GM18861 (cell line): ENCODE results near the gene PLEKHH3.
"Not testable (repeated sequence)": the region's sequence is repeated elsewhere in the genome, so short reads cannot be mapped to it uniquely, and the experiment has no call there.

Experiments
- ATAC-seq: cut with Tn5 transposase; IDR thresholded peaks from one replicate; pipeline ENCODE4 v1.9.1; 2021; ENCODE audit not compliant: unreplicated experiment

Gene PLEKHH3

GRCh38 chr17:42672038-42672437, 4.8 kb downstream of the PLEKHH3 start:
- ATAC-seq: no peak

DNA sequence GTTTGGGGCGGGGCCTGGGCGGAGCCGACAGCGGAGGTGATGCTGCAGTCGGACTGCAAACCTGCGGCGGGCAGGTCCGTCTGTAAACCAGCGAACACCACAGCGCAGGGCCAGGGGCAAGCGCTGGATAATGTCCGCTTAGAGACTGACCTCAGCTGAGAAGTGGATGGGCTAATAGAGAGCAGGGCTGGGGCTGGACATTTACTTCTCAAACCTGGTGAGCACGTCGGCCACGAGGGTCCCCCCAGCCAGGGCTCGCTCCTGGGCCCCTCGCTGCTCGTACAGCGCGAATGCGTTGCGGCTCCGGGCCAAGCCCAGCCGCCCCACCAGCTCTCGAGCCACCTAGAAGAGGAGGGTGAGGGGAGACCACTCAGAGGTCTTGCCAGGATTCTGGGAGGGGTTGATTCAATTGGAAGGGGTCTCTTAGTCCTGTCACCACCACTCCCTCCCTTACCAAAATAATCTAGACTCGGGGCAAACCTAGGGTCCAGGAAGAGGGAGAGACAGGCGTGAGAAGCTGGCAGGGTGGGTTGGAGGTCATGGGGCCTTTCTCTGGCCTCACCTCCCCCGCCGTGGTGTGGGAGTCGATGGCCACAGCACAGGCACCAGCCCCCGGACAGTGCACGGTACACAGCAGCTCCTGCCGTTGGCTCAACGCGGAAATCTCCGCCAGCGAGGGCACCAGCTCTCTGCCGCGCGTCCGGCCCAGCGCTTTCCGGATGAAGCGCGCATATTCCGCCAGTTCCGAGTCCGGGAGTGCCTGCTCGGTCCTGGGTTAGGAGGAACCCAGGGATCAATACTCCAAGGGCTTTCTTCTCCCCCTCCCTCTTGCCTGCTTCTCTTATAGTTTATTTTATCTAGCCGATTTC, 5.8 kb downstream of the PLEKHH3 start:
- no peak for ATAC-seq

DNA sequence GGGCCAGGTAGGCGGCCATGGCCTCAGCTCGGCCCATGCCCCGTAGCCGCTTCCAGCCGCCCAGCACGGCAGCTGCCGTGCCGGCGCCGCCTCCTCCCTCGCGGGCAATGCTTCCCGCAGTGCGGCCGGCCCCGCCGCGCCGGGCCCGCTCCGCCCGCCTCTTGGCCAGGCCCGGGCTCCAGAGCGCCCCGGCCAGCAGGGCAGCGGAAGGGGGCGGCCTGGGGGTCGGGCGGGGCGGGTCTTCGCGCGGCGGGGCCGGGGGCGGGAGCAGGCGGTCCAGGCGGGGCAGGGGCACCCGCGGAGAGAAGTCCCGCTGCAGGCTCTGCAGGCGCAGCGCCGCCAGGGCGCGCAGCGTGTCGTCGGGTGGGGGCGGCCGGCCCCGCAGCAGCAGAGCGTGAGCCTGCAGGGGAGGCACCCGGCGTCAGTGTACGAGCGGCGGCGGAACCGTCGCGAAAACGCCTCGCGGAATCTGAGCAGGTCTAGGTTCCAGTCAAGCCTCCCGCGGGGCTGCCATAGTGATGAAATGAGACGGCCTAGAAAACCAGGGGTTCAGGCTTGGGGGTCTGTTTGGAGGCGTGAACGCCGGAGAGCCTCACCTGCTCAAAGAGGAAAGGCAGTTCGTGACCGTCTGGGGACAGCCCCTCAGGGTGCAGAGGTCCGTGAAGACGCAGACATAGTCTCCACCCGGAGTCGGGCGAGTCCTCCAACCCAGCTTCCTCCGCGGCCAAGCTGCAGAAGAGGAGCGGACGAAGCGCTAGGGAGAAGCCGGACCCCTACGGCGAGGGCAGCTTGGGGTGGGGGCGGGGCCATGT, 6.6 kb downstream of the PLEKHH3 start:
- ATAC-seq: no peak

GRCh38 chr17:42669705-42669976, 7.2 kb downstream of the PLEKHH3 start:
- no peak for ATAC-seq

DNA sequence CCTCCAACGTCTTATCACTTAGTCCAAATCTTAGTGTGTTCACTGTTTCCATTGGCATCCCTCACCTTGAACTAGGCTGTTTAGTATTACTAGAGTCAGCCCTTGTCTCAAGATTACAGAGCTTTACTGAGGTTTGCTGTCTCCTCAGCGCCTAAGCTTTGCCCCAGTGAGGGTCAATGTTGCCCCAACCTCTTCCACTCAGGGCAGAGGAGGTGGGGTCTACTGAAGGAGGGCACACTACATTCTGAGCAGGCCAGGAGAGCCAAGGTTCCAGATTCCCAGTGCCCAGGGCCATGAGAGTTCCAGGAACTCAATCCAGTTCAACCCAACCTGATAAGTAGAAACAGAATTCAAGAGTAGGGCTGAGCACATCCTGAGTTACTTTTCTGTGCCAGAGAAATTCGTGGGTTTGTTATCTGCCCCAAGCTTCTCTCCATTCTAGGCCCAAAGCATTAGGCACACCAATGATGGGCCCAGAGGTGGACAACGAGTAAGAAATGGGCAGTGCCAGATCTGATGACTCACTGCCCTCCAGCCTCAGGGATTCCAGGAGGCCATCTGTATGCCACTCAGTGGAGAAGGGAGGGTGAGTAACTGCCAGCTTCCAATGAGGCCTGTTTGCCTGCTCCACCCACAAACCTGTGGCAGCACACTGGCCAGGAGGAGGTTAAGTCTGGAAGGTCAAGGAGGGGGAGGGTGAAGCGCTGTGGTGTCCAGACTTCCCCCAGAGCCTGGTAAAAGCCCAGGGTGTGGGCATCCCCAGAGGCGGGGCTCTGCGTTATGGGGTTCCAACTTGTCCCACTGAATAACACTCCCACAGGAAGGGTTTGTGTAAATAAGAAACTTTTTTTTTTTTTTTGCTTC, 9.5 kb downstream of the PLEKHH3 start:
- ATAC-seq: no peak

- ATAC-seq: not testable (repeated sequence)
These were observed 10.7 kb downstream of the PLEKHH3 start for GRCh38 chr17:42666126-42666525.

- ATAC-seq: no peak
These were observed 11.2 kb downstream of the PLEKHH3 start for GRCh38 chr17:42665581-42666001.

GRCh38 chr17:42660692-42661345, 16.0 kb downstream of the PLEKHH3 start:
- no peak for ATAC-seq

GRCh38 chr17:42659932-42660274, 16.9 kb downstream of the PLEKHH3 start:
- ATAC-seq: not testable (repeated sequence)

- no peak for ATAC-seq
These were observed 17.5 kb downstream of the PLEKHH3 start, which contains the start of gene TUBG2 for GRCh38 chr17:42659079-42659931. TUBG2 (plus strand) TSS chr17:42659284; CDS start chr17:42659504, 220 bp downstream.

DNA sequence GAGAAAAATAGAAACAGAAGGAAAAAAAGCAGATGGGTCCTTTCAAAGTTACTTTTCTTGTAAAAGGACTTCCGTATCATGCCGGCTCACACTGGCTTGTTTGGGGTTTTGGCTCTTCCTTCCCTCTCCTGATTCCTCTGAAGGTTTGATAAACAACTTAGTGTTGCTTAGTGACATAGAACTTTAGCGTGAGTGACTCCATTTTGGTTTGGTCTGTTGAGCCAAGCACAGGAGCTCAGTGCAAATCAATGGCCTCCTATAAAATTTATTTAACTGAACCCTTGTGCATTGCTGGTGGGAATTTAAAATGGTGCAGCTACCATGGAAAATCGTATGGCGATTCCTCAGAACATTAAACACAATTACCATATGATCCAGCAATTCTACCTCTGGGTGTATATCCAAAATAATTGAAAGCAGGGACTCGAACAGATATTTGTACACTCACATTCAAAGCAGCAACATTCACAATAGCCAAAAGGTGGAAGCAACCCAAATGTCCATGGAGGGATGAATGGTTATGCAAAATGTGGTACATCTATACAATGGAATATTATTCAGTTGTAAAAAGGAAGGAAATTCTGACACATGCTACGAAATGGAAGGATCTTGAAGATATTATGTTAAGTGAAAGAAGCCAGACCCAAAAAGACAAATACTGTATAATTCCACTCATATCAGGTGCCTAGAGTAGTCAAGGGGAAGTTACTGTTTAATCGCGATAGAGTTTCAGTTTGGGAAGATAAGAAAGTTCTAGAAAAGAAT, 18.8 kb downstream of the PLEKHH3 start:
- ATAC-seq: no peak

GRCh38 chr17:42655528-42655927, 21.3 kb downstream of the PLEKHH3 start:
- no peak for ATAC-seq

DNA sequence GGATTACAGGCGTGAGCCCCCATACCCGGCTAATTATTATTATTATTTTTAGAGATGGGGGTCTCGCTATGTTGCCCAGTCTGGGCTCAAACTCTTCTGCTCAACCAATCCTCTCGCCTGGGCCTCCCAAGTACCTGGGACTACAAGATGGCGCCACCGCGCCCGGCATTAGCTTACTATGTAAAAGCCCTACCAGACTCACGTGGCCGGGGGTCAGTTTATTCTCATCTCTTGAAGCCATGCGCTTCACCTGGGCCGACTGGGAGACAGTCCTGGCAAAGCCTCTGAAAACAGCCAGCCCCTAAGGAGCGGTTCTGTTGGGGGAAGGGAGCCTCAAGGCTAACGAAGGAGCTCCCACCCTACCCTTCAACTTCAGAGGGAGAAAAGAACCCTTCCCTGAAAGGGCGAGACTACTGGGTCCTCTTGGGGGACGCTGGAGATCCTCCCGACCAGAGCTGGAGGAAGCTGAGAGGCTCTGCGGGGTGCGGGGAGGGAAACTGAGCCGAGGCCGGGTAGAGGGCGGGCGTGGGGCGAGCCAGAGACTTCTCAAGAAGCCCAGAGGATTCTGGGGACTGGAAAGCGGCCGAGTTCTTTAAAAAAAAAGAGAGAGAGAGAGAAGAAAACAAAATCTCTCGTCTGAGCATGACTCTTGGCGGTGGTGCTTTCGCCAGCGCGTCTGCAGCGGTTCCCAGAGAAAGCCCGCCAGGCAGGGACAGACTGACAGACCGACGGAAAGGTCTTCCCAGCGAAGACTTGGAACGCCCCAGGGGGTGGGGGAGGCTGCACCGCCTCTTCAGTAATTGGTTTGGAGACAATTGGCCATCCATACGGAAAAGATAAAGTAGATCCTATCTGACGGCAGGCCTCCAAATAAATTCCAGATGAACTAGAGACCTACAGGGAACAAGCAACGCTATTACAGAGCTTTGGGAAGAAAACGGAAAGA, 23.3 kb downstream of the PLEKHH3 start:
- ATAC-seq: no peak

DNA sequence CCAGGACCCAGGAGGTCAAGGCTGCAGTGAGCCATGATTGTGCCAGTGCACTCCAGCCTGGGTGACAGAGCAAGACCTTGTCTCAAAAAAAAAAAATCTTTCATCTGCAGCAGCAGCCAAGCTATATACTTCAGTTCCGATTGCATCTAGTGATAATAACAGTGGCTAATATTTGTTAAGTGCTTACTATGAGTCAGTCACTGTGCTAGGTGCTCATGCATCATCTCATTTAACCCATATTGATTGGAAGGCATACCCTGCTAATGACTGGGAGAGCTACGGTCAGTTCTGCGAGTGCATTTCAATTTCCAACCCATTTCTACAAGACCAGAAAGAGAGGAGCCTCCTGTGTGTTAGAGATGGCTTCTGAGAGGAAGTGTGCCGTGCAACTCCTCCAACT, 25.4 kb downstream of the PLEKHH3 start:
- no peak for ATAC-seq

- ATAC-seq: no peak
These were observed 29.0 kb downstream of the PLEKHH3 start for GRCh38 chr17:42647778-42648177.

GRCh38 chr17:42642336-42642735, 34.5 kb downstream of the PLEKHH3 start:
- no peak for ATAC-seq

GRCh38 chr17:42640121-42640520, 36.7 kb downstream of the PLEKHH3 start:
- no peak for ATAC-seq

DNA sequence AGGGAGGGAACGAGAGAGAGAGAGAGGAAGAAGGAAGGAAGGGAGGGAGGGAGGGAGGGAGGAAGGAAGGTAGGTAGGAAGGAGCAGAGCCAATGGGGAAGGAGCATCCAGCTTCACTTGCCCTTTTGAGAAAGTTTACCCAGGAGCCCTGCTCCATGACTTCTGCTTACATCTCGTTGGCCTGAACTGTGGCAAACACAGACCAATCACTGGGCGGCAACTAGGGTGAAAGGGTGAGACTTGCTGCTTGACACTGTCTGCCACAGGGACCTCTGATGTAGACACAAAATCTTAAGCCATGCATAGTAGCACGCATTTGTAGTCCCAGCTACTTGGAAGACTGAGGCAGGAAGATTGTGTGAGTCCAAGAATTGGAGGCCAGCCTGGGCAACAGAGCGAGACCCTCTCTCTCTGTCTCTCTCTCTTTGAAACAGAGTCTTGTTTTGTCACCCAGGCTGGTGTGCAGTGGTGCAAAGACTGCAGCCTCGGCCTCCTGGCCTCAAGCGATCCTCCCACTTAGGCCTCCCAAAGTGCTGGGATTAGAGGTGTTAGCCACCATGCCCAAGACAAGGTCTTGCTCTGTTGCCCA, 37.2 kb downstream of the PLEKHH3 start:
- ATAC-seq: no peak
